ENCODE results near the gene UBE2C.

The UBE2C gene

DNA sequence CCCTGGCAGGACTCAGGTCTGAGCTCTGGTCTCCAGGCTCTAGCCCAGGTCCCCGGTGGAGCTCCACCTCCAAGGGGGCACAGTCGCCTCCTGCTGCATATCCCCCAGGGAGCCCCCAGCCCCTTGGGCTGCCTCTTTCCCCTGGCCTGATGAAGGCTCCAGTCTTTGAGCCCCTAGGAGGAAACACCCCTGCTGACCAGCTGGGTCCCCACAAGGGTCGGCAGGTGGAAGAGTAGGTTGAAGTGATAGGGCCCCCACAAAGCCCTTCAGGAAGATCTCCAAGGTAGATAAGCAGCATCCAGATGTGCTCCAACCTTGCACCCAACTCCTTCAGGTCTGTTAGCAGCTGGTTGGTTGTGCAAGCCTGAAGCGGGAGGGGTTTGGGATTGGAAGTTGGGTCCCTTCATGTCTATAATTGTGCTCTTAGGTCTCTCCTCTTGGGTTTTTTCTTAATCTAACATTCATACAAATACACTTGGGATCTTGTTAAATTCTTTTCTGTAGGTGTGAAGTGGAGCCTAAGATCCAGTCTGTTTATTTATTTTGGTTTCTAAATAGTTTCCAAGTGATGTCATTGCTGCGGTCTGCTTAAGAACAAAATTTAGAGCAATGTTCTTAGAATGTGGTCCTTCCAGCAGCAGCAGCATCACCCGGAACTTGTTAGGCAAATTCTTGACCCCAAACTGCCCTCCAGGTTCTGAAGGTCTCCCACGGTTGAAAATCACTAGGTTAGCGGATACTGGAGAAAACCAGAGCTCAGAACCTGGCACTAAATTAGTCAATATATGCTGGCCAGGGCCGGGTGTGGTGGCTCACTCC lies 5.1 kb downstream of the UBE2C start:
- H3K27me3 ChIP-seq (replicated peaks) = no peaks in the 10 kb centered on the region
- no peak overlapping the region for H3K4me3 ChIP-seq (ENCODE audit: low read depth, low read length)
- peak; percentile 71 for DNase-seq
- TF ChIP-seq, protein P1, sequence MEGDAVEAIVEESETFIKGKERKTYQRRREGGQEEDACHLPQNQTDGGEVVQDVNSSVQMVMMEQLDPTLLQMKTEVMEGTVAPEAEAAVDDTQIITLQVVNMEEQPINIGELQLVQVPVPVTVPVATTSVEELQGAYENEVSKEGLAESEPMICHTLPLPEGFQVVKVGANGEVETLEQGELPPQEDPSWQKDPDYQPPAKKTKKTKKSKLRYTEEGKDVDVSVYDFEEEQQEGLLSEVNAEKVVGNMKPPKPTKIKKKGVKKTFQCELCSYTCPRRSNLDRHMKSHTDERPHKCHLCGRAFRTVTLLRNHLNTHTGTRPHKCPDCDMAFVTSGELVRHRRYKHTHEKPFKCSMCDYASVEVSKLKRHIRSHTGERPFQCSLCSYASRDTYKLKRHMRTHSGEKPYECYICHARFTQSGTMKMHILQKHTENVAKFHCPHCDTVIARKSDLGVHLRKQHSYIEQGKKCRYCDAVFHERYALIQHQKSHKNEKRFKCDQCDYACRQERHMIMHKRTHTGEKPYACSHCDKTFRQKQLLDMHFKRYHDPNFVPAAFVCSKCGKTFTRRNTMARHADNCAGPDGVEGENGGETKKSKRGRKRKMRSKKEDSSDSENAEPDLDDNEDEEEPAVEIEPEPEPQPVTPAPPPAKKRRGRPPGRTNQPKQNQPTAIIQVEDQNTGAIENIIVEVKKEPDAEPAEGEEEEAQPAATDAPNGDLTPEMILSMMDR (IDR thresholded peaks at IDR 0.05; ENCODE audit: low read depth, low read length, missing control alignments) = no peak
- no peak overlapping the region for H3K27ac ChIP-seq
- in situ Hi-C loops (cut with HindIII; ENCODE audit: low pct_ligation_motif_present, low sequenced_read_pairs) = no loop called here
- H3K36me3 ChIP-seq (replicated peaks) = no peaks in the 10 kb centered on the region

GRCh38 chr20:45818239-45818638 lies 5.8 kb downstream of the UBE2C start:
- Histone ChIP-seq H3K27ac (no peak overlapping the region), H3K4me3 (ENCODE audit: low read depth, low read length) (no peak overlapping the region), H3K27me3 (replicated peaks) (no peaks in the 10 kb centered on the region), H3K36me3 (replicated peaks) (no peaks in the 10 kb centered on the region)
- no peak for DNase-seq
- TF ChIP-seq, protein P1 (IDR thresholded peaks at IDR 0.05; ENCODE audit: low read depth, low read length, missing control alignments) = no peak
- in situ Hi-C loops (cut with HindIII; ENCODE audit: low pct_ligation_motif_present, low sequenced_read_pairs) = no loop called here

DNA sequence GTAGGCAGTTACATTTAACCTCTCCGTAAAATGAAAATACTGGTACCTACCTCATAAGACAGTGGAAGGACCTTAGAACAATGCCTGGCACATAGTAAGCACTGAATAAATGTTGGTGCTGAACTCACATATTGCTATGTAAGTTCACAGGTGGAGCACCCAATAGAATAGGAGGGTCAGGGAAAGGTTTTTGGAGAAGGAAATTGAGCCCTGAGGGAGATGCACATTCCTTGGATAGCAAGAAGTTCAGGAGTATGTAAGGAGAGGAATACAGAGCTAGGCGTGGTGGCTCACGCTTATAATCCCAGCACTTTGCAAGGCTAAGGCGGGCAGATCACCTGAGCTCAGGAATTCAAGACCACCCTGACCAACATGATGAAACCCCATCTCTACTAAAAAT lies 7.0 kb downstream of the UBE2C start:
- DNase-seq = no peak
- Histone ChIP-seq H3K36me3 (replicated peaks) (no peaks in the 10 kb centered on the region), H3K27me3 (replicated peaks) (no peaks in the 10 kb centered on the region), H3K27ac (no peak overlapping the region), H3K4me3 (ENCODE audit: low read depth, low read length) (no peak overlapping the region)
- in situ Hi-C loops (cut with HindIII; ENCODE audit: low pct_ligation_motif_present, low sequenced_read_pairs) = no loop called here
- TF ChIP-seq, protein P1 (IDR thresholded peaks at IDR 0.05; ENCODE audit: low read depth, low read length, missing control alignments) = no peak

DNA sequence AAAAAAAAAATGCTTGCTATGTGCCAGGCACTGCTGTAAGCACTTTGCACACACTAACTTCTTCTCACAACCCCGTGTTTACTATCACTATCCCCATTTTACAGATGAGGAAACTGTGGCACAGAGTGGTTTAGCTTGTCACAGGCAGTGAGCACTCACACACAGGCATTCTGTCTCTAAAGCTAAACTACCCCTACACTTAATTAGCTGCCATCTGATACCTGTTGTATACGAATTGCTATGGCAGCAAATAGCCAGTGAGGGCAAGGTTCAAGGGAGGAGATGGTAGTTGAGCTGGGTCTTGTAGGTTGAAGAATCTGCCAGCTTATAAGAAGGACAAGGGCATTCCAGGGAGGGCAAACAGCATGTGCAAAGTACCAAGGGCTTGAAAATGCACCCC lies 9.5 kb downstream of the UBE2C start:
- no peak for DNase-seq
- H3K36me3 ChIP-seq (replicated peaks) = no peaks in the 10 kb centered on the region
- TF ChIP-seq, protein P1 (IDR thresholded peaks at IDR 0.05; ENCODE audit: low read depth, low read length, missing control alignments) = no peak
- H3K27me3 ChIP-seq (replicated peaks) = no peaks in the 10 kb centered on the region
- in situ Hi-C loops (cut with HindIII; ENCODE audit: low pct_ligation_motif_present, low sequenced_read_pairs) = no loop called here
- no peak overlapping the region for H3K4me3 ChIP-seq (ENCODE audit: low read depth, low read length)
- H3K27ac ChIP-seq = no peak overlapping the region

- Histone ChIP-seq H3K27ac (no peak overlapping the region), H3K36me3 (replicated peaks) (no peaks in the 10 kb centered on the region), H3K4me3 (ENCODE audit: low read depth, low read length) (no peak overlapping the region), H3K27me3 (replicated peaks) (no peaks in the 10 kb centered on the region)
- DNase-seq = no peak
- in situ Hi-C loops (cut with HindIII; ENCODE audit: low pct_ligation_motif_present, low sequenced_read_pairs) = no loop called here
- TF ChIP-seq, protein P1 (IDR thresholded peaks at IDR 0.05; ENCODE audit: low read depth, low read length, missing control alignments) = no peak
Observed at GRCh38 chr20:45822857-45823256, 10.4 kb downstream of the UBE2C start.
